Omental fat pad (tissue), 4 donors: ENCODE data around the gene SLC43A2. TPM values are rescaled to one million over a fixed set of nuclear protein-coding genes. Genes with fewer than 3 reads are reported as not detected.

Experiments used
- ATAC-seq: fragments of 150-250 bp; one replicate; pipeline ENCODE4 v1.9.1; 2016; ENCODE audit warnings: mild to moderate bottlenecking, moderate library complexity; ENCODE audit not compliant: low FRiP score
- DNase-seq: peaks from one replicate; pipeline ENCODE4 v3.0.0-alpha.2; 2019; ENCODE audit warnings: low spot score
- CTCF ChIP-seq, 3 donors: fragments of 450-650 bp; IDR thresholded peaks; one replicate each; pipeline ENCODE4 v1.5.1; 2016 to 2017; ENCODE audit warnings: antibody characterized with exemption in 3 of 3, mild to moderate bottlenecking in 3 of 3, moderate library complexity in 2 of 3
- total RNA-seq, 4 donors: library from RNA; depleted of rRNA; stranded (reverse); fragments of >200 nt; gene quantifications; one replicate each; pipeline ENCODE4 v1.1.0, GENCODE V29; 2016

Gene SLC43A2
- total RNA-seq, 4 donors from 2014 or later, result 21.0 to 39.9 (median 23.1) TPM

- TF ChIP-seq CTCF (IDR thresholded peaks at IDR 0.05), result no peak
- DNase-seq (no peak), ATAC-seq (no peak)
Measured at GRCh38 chr17:1651559-1651844, 22.9 kb upstream of the SLC43A2 start.

GRCh38 chr17:1650731-1651558 lies 22.3 kb upstream of the SLC43A2 start:
- no peak for TF ChIP-seq CTCF (IDR thresholded peaks at IDR 0.05)
- no peak for ATAC-seq
- DNase-seq, result no peak

- ATAC-seq (peak; percentile 48), DNase-seq (peak; percentile 52)
- no peak for TF ChIP-seq CTCF (IDR thresholded peaks at IDR 0.05)
Measured at GRCh38 chr17:1649844-1650501, 21.3 kb upstream of the SLC43A2 start, which contains the start of gene RILP. TSS of gene RILP (minus strand) at chr17:1649866. CDS start at chr17:1649804, 62 bp downstream.

- ATAC-seq, result peak; percentile 81
- peak; percentile 88 for DNase-seq
- peak in 1 of 3 donors; percentile 96 for TF ChIP-seq CTCF (IDR thresholded peaks at IDR 0.05)
Measured at GRCh38 chr17:1648963-1649843, 20.6 kb upstream of the SLC43A2 start.

- no peak for DNase-seq
- no peak for ATAC-seq
Measured at GRCh38 chr17:1648173-1648962, 19.7 kb upstream of the SLC43A2 start.

More at GRCh38 chr17:1648173-1648962, 19.7 kb upstream of the SLC43A2 start:
- TF ChIP-seq CTCF (IDR thresholded peaks at IDR 0.05), result peak in 1 of 3 donors; percentile 62
